Endothelial cell of umbilical vein (primary cell): ENCODE data around the gene PKDCC. TPM values are rescaled to one million over a fixed set of nuclear protein-coding genes. Genes with fewer than 3 reads are reported as not detected.

Experiments used
- BruUV-seq: library from RNA; stranded (reverse); fragments of 400-500 nt; replicated peaks from 2 replicates; lab custom pipeline; 2021; lab: Mats Ljungman, UMichigan
- CTCF ChIA-PET: fragments of 300-600, 350-600 bp; sonication (Branson Sonifier 250); formaldehyde crosslinking; loops from one replicate; lab custom pipeline; 2021; ENCODE audit warnings: antibody characterized with exemption, inconsistent platforms; lab: Charles Lee
- POLR2A ChIA-PET: fragments of 300-600, 350-600 bp; sonication (Branson Sonifier 250); formaldehyde crosslinking; loops from one replicate; lab custom pipeline; 2021; ENCODE audit warnings: antibody characterized with exemption, inconsistent platforms; lab: Charles Lee
- DNase-seq: peaks from one replicate; pipeline ENCODE4 v3.0.0-alpha.2; 2011; ENCODE audit warnings: low read depth, low spot score
- FAIRE-seq: peaks from 2 replicates; lab custom pipeline; 2011; peaks lifted over from hg19 to GRCh38; lab: Jason Lieb, UNC
- H2AFZ ChIP-seq: 2 replicates; pipeline ENCODE4 v1.6.0; 2012; ENCODE audit warnings: low read depth, low read length, control low read depth, inconsistent platforms
- H3K27ac ChIP-seq: 2 replicates; pipeline ENCODE4 v1.5.1; 2011; ENCODE audit warnings: low read depth, mild to moderate bottlenecking, control low read depth, low read length, moderate library complexity; ENCODE audit not compliant: insufficient read depth
- H3K27me3 ChIP-seq, 2 experiments: 2 replicates each; pipeline versions ENCODE4 v1.6.0 to v1.6.1; 2011; ENCODE audit warnings: low read length in 2 of 2, mixed read lengths in 1 of 2; ENCODE audit not compliant: control insufficient read depth in 2 of 2, insufficient read depth in 2 of 2
- H3K36me3 ChIP-seq, 2 experiments: 2 replicates in 1 of 2; 3 replicates in 1 of 2; pipeline ENCODE4 v1.5.1; 2011; ENCODE audit warnings: low read length in 2 of 2, mild to moderate bottlenecking in 1 of 2, moderate library complexity in 1 of 2; ENCODE audit not compliant: control insufficient read depth in 2 of 2, insufficient read depth in 2 of 2; ENCODE audit errors: extremely low read depth in 1 of 2
- H3K4me1 ChIP-seq: 3 replicates; pipeline ENCODE4 v1.5.1; 2011; ENCODE audit warnings: mild to moderate bottlenecking, low read length; ENCODE audit not compliant: control insufficient read depth, insufficient read depth; ENCODE audit errors: extremely low read depth
- H3K4me2 ChIP-seq: 2 replicates; pipeline ENCODE4 v1.6.1; 2011; ENCODE audit warnings: low read length, control low read depth, mixed read lengths; ENCODE audit not compliant: insufficient read depth
- H3K4me3 ChIP-seq, 3 experiments: fragments of 200-600 bp in 1 of 3; sonication (generic), shearing (Covaris generic) in 1 of 3; replicated peaks in 1 of 3; 2 replicates each; pipeline ENCODE4 v1.5.1; 2011 to 2016; ENCODE audit warnings: control low read depth in 3 of 3, low read length in 3 of 3, mild to moderate bottlenecking in 2 of 3, inconsistent platforms in 1 of 3, low read depth in 1 of 3, moderate library complexity in 1 of 3; ENCODE audit not compliant: insufficient read depth in 1 of 3
- H3K79me2 ChIP-seq: 2 replicates; pipeline ENCODE4 v1.6.0; 2012; ENCODE audit warnings: low read length, inconsistent platforms; ENCODE audit not compliant: control insufficient read depth, insufficient read depth
- H3K9ac ChIP-seq: replicated peaks from 2 replicates; pipeline ENCODE3; 2011; ENCODE audit warnings: low read length, control low read depth; ENCODE audit not compliant: insufficient read depth; ENCODE audit errors: extremely low read depth
- H3K9me1 ChIP-seq: replicated peaks from 3 replicates; pipeline ENCODE4 v1.6.0; 2011; ENCODE audit warnings: mild to moderate bottlenecking, low read length; ENCODE audit not compliant: control insufficient read depth, insufficient read depth; ENCODE audit errors: extremely low read depth
- H3K9me3 ChIP-seq: replicated peaks from 2 replicates; pipeline ENCODE4 v1.5.1; 2012; ENCODE audit warnings: low read length, inconsistent platforms; ENCODE audit not compliant: control insufficient read depth, insufficient read depth
- H4K20me1 ChIP-seq: replicated peaks from 2 replicates; pipeline ENCODE3; 2011; ENCODE audit warnings: mild to moderate bottlenecking, low read length; ENCODE audit not compliant: control insufficient read depth, insufficient read depth; ENCODE audit errors: extremely low read depth
- EZH2 ChIP-seq: IDR thresholded peaks from 2 replicates; pipeline ENCODE4 v1.6.1; 2012; ENCODE audit warnings: borderline replicate concordance, low read depth, mild to moderate bottlenecking, moderate library complexity, low read length, inconsistent platforms; ENCODE audit not compliant: severe bottlenecking
- FOS ChIP-seq: IDR thresholded peaks from 2 replicates; pipeline ENCODE4 v1.6.1; 2011; ENCODE audit warnings: mild to moderate bottlenecking, low read length, moderate library complexity, borderline replicate concordance; ENCODE audit not compliant: insufficient read depth
- GATA2 ChIP-seq: IDR thresholded peaks from 2 replicates; pipeline ENCODE4 v1.7.0; 2011; ENCODE audit warnings: low read depth, mild to moderate bottlenecking, moderate library complexity, mixed read lengths, low read length; ENCODE audit not compliant: insufficient read length, insufficient read depth
- JUN ChIP-seq: IDR thresholded peaks from 2 replicates; pipeline ENCODE4 v1.6.1; 2011; ENCODE audit warnings: borderline replicate concordance, low read depth; ENCODE audit not compliant: insufficient read length, insufficient read depth
- MYC ChIP-seq: IDR thresholded peaks from one replicate; pipeline ENCODE4 v1.6.1; 2011; ENCODE audit warnings: mild to moderate bottlenecking, low read depth, low read length
- POLR2A ChIP-seq: IDR thresholded peaks from 2 replicates; pipeline ENCODE4 v1.6.1; 2012; ENCODE audit warnings: low read depth, mild to moderate bottlenecking, control low read depth, low read length
- POLR2AphosphoS5 ChIP-seq: IDR thresholded peaks from 2 replicates; pipeline ENCODE4 v1.6.1; 2012; ENCODE audit warnings: low read depth, mild to moderate bottlenecking, control low read depth, low read length, moderate library complexity; ENCODE audit not compliant: insufficient read depth
- dilution Hi-C: fragments of 300-500 bp; cut with MboI; formaldehyde crosslinking; loops from one replicate; pipeline ENCODE4 v1.15.0; 2019; ENCODE audit warnings: low sequenced_read_pairs; ENCODE audit not compliant: extremely low pct_ligation_motif_present
- intact Hi-C: fragments of 100-400 bp; cut with micrococcal nuclease; formaldehyde crosslinking; loops from one replicate; pipeline ENCODE4 v1.10.0; 2022
- polyA plus RNA-seq, 4 experiments: library from polyadenylated mRNA; depleted of rRNA in 3 of 4; stranded (reverse) in 3 of 4; unstranded in 1 of 4; fragments of >200 nt; gene quantifications; 2 replicates each; pipeline versions ENCODE4 v1.2.1 to v1.2.3, GENCODE V29; 2011 to 2012; ENCODE audit warnings: missing spikeins in 1 of 4
- total RNA-seq: library from RNA; stranded (reverse); gene quantifications from 2 replicates; pipeline ENCODE4 v1.2.3, GENCODE V29; 2021
- TF ChIP-seq, protein P1 (sequence below), 2 donors: IDR thresholded peaks; 1 replicate in 1 of 2; 2 replicates in 1 of 2; pipeline ENCODE4 v1.5.1; 2011; ENCODE audit warnings: low read length in 2 of 2, mild to moderate bottlenecking in 2 of 2, moderate library complexity in 2 of 2, control low read depth in 1 of 2, inconsistent platforms in 1 of 2, low read depth in 1 of 2; ENCODE audit not compliant: insufficient read depth in 1 of 2; ENCODE audit errors: extremely low read depth in 1 of 2
- TF ChIP-seq, protein P2 (sequence below): IDR thresholded peaks from 2 replicates; pipeline ENCODE4 v1.6.1; 2011; ENCODE audit not compliant: insufficient read depth, insufficient read length

The PKDCC gene
- total and polyA plus RNA-seq, 2 donors (not counting 3 experiments of a cell fraction or from before 2014, with no cell fraction given), result 3.0 to 5.9 TPM

DNA sequence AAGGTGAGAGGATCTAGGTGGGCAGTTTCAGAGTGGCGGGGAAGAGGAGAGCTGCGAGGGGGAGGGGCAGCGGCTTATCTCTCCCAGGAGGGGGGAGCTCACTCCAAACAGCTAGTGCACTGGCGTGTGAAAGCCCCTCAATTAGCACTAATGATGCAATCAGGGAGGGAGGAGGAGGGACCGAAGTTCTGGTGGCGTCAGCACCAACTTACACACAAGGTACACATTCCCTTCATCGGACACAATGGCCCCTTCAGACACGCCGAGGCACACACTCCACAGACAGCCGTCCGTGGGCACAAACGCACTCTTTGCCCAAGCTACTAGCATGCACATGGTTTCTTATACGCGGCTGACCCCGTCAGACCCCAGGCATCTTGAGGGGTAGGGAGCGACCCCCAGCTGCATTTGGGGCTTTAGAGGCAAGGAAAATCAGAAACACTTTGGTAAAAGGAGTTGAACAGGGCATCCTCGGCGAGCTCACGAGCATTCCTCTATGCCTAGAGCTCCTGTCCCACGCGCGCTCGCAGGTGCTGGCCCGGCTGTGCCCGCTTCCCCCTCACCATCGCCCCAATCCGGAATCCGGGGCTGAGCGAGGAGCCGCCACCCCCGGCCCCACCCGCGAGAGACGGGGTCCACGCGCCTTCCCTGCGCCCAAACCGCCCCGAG lies 868 bp upstream of the PKDCC start:
- no TSS peak for BruUV-seq
- peak overlapping the region; percentile 76 for H2AFZ ChIP-seq
- peaks cover 14 to 21% of the 10 kb centered on the region in 2 experiments for H3K27me3 ChIP-seq
- no peaks in the 10 kb centered on the region for H3K79me2 ChIP-seq
- H3K4me3 ChIP-seq, result peak overlapping the region; percentile 42 to 58 (median 51)
- dilution Hi-C loops (no loop called here), intact Hi-C loops (loop anchor here (1.0 to 2.0 kb wide), 3 partner anchors 22 to 314 kb away; partner anchors contain the start of gene COX7A2L)
- H3K36me3 ChIP-seq, result no peaks in the 10 kb centered on the region
- ChIA-PET CTCF (interaction anchor here (1.2 to 3.2 kb wide), 7 partner anchors 22 to 193 kb away, joined by 3 to 11 read pairs (median 5); no protein-coding TSS in a partner anchor), POLR2A (interaction anchor here (0.6 to 2.0 kb wide), 3 partner anchors 22 to 81 kb away, joined by 4 to 5 read pairs (median 5); no protein-coding TSS in a partner anchor)
- TF ChIP-seq POLR2AphosphoS5 (no peak), POLR2A (no peak), JUN (no peak), FOS (no peak), EZH2 (no peak), GATA2 (no peak), MYC (no peak)
- TF ChIP-seq, protein P1, sequence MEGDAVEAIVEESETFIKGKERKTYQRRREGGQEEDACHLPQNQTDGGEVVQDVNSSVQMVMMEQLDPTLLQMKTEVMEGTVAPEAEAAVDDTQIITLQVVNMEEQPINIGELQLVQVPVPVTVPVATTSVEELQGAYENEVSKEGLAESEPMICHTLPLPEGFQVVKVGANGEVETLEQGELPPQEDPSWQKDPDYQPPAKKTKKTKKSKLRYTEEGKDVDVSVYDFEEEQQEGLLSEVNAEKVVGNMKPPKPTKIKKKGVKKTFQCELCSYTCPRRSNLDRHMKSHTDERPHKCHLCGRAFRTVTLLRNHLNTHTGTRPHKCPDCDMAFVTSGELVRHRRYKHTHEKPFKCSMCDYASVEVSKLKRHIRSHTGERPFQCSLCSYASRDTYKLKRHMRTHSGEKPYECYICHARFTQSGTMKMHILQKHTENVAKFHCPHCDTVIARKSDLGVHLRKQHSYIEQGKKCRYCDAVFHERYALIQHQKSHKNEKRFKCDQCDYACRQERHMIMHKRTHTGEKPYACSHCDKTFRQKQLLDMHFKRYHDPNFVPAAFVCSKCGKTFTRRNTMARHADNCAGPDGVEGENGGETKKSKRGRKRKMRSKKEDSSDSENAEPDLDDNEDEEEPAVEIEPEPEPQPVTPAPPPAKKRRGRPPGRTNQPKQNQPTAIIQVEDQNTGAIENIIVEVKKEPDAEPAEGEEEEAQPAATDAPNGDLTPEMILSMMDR (IDR thresholded peaks at IDR 0.05; ENCODE audit: extremely low read depth in 1 of 2, insufficient read depth in 1 of 2, low read depth in 1 of 2, low read length in 2 of 2), result no peak
- TF ChIP-seq, protein P2, sequence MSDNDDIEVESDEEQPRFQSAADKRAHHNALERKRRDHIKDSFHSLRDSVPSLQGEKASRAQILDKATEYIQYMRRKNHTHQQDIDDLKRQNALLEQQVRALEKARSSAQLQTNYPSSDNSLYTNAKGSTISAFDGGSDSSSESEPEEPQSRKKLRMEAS, result no peak
- H3K9me3 ChIP-seq, result no peaks in the 10 kb centered on the region
- peak overlapping the region; percentile 71 for H3K4me2 ChIP-seq
- H3K4me1 ChIP-seq, result peaks cover 9% of the 10 kb centered on the region
- no peak overlapping the region for H3K27ac ChIP-seq
- no peak for FAIRE-seq
- H3K9me1 ChIP-seq, result no peaks in the 10 kb centered on the region
- peak; percentile 20 for DNase-seq
- peak overlapping the region; percentile 42 for H3K9ac ChIP-seq
- H4K20me1 ChIP-seq, result no peaks in the 10 kb centered on the region
